ENCODE measurements around the gene MITF.

The MITF gene

GRCh38 chr3:69986419-69986818 lies 247.2 kb downstream of the MITF start:
- no peaks in the 10 kb centered on the region for H3K27me3 ChIP-seq (ENCODE audit: insufficient read depth, poor library complexity, severe bottlenecking)
- H3K4me3 ChIP-seq (replicated peaks; ENCODE audit: insufficient read depth, low read length), result no peak overlapping the region
- no peak for DNase-seq (ENCODE audit: low read depth in 1 of 2, low spot score in 1 of 2)
- no peak overlapping the region for H3K27ac ChIP-seq (replicated peaks)
- TF ChIP-seq REST (IDR thresholded peaks at IDR 0.05; ENCODE audit: insufficient replicate concordance, low read depth) (no peak), CTCF (IDR thresholded peaks at IDR 0.05; ENCODE audit: insufficient read depth, low read length) (no peak), SPI1 (IDR thresholded peaks at IDR 0.05; ENCODE audit: borderline replicate concordance, low read depth) (no peak), GABPA (IDR thresholded peaks at IDR 0.05; ENCODE audit: low read depth) (no peak), POLR2AphosphoS5 (IDR thresholded peaks at IDR 0.05; ENCODE audit: low read depth) (no peak)

GRCh38 chr3:69987833-69988232 lies 248.6 kb downstream of the MITF start:
- Histone ChIP-seq H3K27ac (replicated peaks) (no peak overlapping the region), H3K4me3 (replicated peaks; ENCODE audit: insufficient read depth, low read length) (no peak overlapping the region), H3K27me3 (ENCODE audit: insufficient read depth, poor library complexity, severe bottlenecking) (no peaks in the 10 kb centered on the region)
- TF ChIP-seq REST (IDR thresholded peaks at IDR 0.05; ENCODE audit: insufficient replicate concordance, low read depth) (no peak), GABPA (IDR thresholded peaks at IDR 0.05; ENCODE audit: low read depth) (no peak), SPI1 (IDR thresholded peaks at IDR 0.05; ENCODE audit: borderline replicate concordance, low read depth) (no peak), POLR2AphosphoS5 (IDR thresholded peaks at IDR 0.05; ENCODE audit: low read depth) (no peak), CTCF (IDR thresholded peaks at IDR 0.05; ENCODE audit: insufficient read depth, low read length) (no peak)
- no peak for DNase-seq (ENCODE audit: low read depth in 1 of 2, low spot score in 1 of 2)

GRCh38 chr3:69993757-69994156 lies 254.5 kb downstream of the MITF start:
- DNase-seq (ENCODE audit: low read depth in 1 of 2, low spot score in 1 of 2), result no peak
- Histone ChIP-seq H3K27me3 (ENCODE audit: insufficient read depth, poor library complexity, severe bottlenecking) (no peaks in the 10 kb centered on the region), H3K27ac (replicated peaks) (no peak overlapping the region), H3K4me3 (replicated peaks; ENCODE audit: insufficient read depth, low read length) (no peak overlapping the region)
- TF ChIP-seq POLR2AphosphoS5 (IDR thresholded peaks at IDR 0.05; ENCODE audit: low read depth) (no peak), CTCF (IDR thresholded peaks at IDR 0.05; ENCODE audit: insufficient read depth, low read length) (no peak), GABPA (IDR thresholded peaks at IDR 0.05; ENCODE audit: low read depth) (no peak), SPI1 (IDR thresholded peaks at IDR 0.05; ENCODE audit: borderline replicate concordance, low read depth) (no peak), REST (IDR thresholded peaks at IDR 0.05; ENCODE audit: insufficient replicate concordance, low read depth) (no peak)
